HepG2 (cell line): ENCODE data around the gene CGNL1. TPM values are rescaled to one million over a fixed set of nuclear protein-coding genes. Genes with fewer than 3 reads are reported as not detected.
A peak's percentile ranks its signal among the peaks of the same experiment; 100 is the strongest.

Experiments used
- ATAC-seq: fragments of 200-7000 bp; cut with Tn5 transposase; 3 replicates; pipeline ENCODE4 v1.9.1; 2020; ENCODE audit warnings: mild to moderate bottlenecking, moderate library complexity
- Bru-seq: library from RNA; stranded (reverse); fragments of 400-500 nt; gene quantifications from one replicate; lab custom pipeline; 2021; lab: Mats Ljungman, UMichigan
- BruChase-seq, 2 experiments: library from RNA; stranded (reverse); fragments of 400-500 nt; gene quantifications; one replicate each; lab custom pipeline; 2021; lab: Mats Ljungman, UMichigan
- BruUV-seq: library from RNA; stranded (reverse); fragments of 400-500 nt; replicated peaks from 2 replicates; lab custom pipeline; 2021; lab: Mats Ljungman, UMichigan
- CTCF ChIA-PET: fragments of 300-600 bp; formaldehyde crosslinking; extraction: SDS; loops from one replicate; lab custom pipeline; 2021; ENCODE audit warnings: low total read pairs, inconsistent platforms, low intra/inter-chr PET ratio; lab: Yijun Ruan, JAX
- POLR2A ChIA-PET: fragments of 350-600 bp; sonication (Branson Sonifier 250); formaldehyde crosslinking; loops from one replicate; lab custom pipeline; 2020; ENCODE audit warnings: antibody characterized with exemption, inconsistent platforms; lab: Yijun Ruan, JAX
- DNase-seq: peaks from one replicate; pipeline ENCODE4 v3.0.0-alpha.2; 2015; ENCODE audit warnings: low spot score
- FAIRE-seq: peaks from 3 replicates; lab custom pipeline; 2011; peaks lifted over from hg19 to GRCh38; lab: Jason Lieb, UNC
- H2AFZ ChIP-seq: one replicate; pipeline ENCODE4 v1.6.1; 2011; ENCODE audit warnings: low read length, inconsistent platforms
- H3K27ac ChIP-seq: fragments of 300-600 bp; 3 replicates; pipeline ENCODE4 v1.8.0; 2011; ENCODE audit warnings: mixed run types, mild to moderate bottlenecking, mixed read lengths, low read length, inconsistent platforms; ENCODE audit not compliant: insufficient read depth; ENCODE audit errors: extremely low read length
- H3K27me3 ChIP-seq, 2 experiments: fragments of 200-600 bp in 1 of 2; 2 replicates in 1 of 2; 3 replicates in 1 of 2; pipeline versions ENCODE4 v1.6.0 to v1.8.0; 2011; ENCODE audit warnings: low read length in 2 of 2, mild to moderate bottlenecking in 2 of 2, moderate library complexity in 2 of 2, inconsistent platforms in 1 of 2; ENCODE audit not compliant: insufficient read depth in 2 of 2, control insufficient read depth in 1 of 2
- H3K36me3 ChIP-seq, 2 experiments: fragments of 200-600 bp in 1 of 2; replicated peaks in 1 of 2; 2 replicates in 1 of 2; 3 replicates in 1 of 2; pipeline versions ENCODE4 v1.5.1 to v1.8.0; 2011; ENCODE audit warnings: low read length in 2 of 2, inconsistent platforms in 1 of 2; ENCODE audit not compliant: insufficient read depth in 2 of 2, control insufficient read depth in 1 of 2
- H3K4me1 ChIP-seq: 2 replicates; pipeline ENCODE4 v1.5.1; 2012; ENCODE audit warnings: low read length, inconsistent platforms; ENCODE audit not compliant: insufficient read depth
- H3K4me2 ChIP-seq: 2 replicates; pipeline ENCODE4 v1.6.0; 2011; ENCODE audit warnings: low read depth, low read length, inconsistent platforms
- H3K4me3 ChIP-seq, 3 experiments: fragments of 200-600 bp in 1 of 3; sonication (generic), shearing (Covaris generic) in 1 of 3; replicated peaks in 1 of 3; 2 replicates each; pipeline ENCODE4 v1.5.1; 2011 to 2016; ENCODE audit warnings: low read length in 3 of 3, inconsistent platforms in 2 of 3, low read depth in 2 of 3, mild to moderate bottlenecking in 2 of 3, control low read depth in 1 of 3, mixed read lengths in 1 of 3; ENCODE audit not compliant: insufficient read depth in 1 of 3
- H3K79me2 ChIP-seq: one replicate; pipeline ENCODE4 v1.6.1; 2011; ENCODE audit warnings: low read length, inconsistent platforms; ENCODE audit not compliant: insufficient read depth
- H3K9ac ChIP-seq: 2 replicates; pipeline ENCODE4 v1.6.0; 2011; ENCODE audit warnings: mild to moderate bottlenecking, low read depth, low read length, inconsistent platforms; ENCODE audit not compliant: insufficient read depth
- H3K9me3 ChIP-seq: 2 replicates; pipeline ENCODE4 v1.5.1; 2012; ENCODE audit warnings: mild to moderate bottlenecking, low read length
- H4K20me1 ChIP-seq: 2 replicates; pipeline ENCODE4 v1.6.0; 2011; ENCODE audit warnings: inconsistent platforms, mild to moderate bottlenecking, low read length, moderate library complexity; ENCODE audit not compliant: insufficient read depth
- CBX2 ChIP-seq, 2 experiments: fragments of 200-600 bp in 1 of 2; sonication (generic); formaldehyde crosslinking in 1 of 2; IDR thresholded peaks; 2 replicates each; pipeline versions ENCODE4 v1.7.0 to v1.8.1; 2018 to 2022; ENCODE audit warnings: low read depth in 2 of 2, low read length in 1 of 2, mild to moderate bottlenecking in 1 of 2, missing genetic modification reagents in 1 of 2
- FOXJ3 ChIP-seq: sonication (generic); formaldehyde crosslinking; IDR thresholded peaks from 2 replicates; pipeline ENCODE4 v1.4.0; 2020; ENCODE audit warnings: missing genetic modification reagents, mild to moderate bottlenecking, borderline replicate concordance
- GABPB1 ChIP-seq: IDR thresholded peaks from 2 replicates; pipeline ENCODE4 v1.6.1; 2016; ENCODE audit warnings: mild to moderate bottlenecking, missing genetic modification reagents, moderate library complexity, missing compliant biosample characterization
- PHF8 ChIP-seq: sonication (generic); formaldehyde crosslinking; IDR thresholded peaks from 2 replicates; pipeline ENCODE4 v1.5.0; 2020; ENCODE audit warnings: missing genetic modification reagents
- POLR2A ChIP-seq, 2 experiments: IDR thresholded peaks; 2 replicates each; pipeline ENCODE4 v1.6.1; 2011; ENCODE audit warnings: low read depth in 2 of 2, low read length in 2 of 2, mild to moderate bottlenecking in 1 of 2, moderate library complexity in 1 of 2; ENCODE audit not compliant: insufficient read depth in 1 of 2
- RBFOX2 ChIP-seq: fragments of 200-400 bp; formaldehyde crosslinking; IDR thresholded peaks from 2 replicates; pipeline ENCODE4 v1.6.1; 2017; ENCODE audit warnings: low read depth, mild to moderate bottlenecking, low read length
- TBX3 ChIP-seq: fragments of 450-650 bp; IDR thresholded peaks from 2 replicates; pipeline ENCODE4 v1.6.1; 2017; ENCODE audit warnings: antibody characterized with exemption, mild to moderate bottlenecking, inconsistent platforms, borderline replicate concordance
- TCF7L2 ChIP-seq: IDR thresholded peaks from 2 replicates; pipeline ENCODE4 v1.6.1; 2011; ENCODE audit warnings: mild to moderate bottlenecking, low read depth, low read length, moderate library complexity
- WIZ ChIP-seq: sonication (generic); formaldehyde crosslinking; IDR thresholded peaks from 2 replicates; pipeline ENCODE4 v1.5.1; 2020; ENCODE audit warnings: mild to moderate bottlenecking, missing genetic modification reagents
- ZBTB14 ChIP-seq: sonication (generic); formaldehyde crosslinking; IDR thresholded peaks from 2 replicates; pipeline ENCODE4 v1.4.0; 2020; ENCODE audit warnings: missing genetic modification reagents
- ZBTB33 ChIP-seq: sonication (generic); formaldehyde crosslinking; IDR thresholded peaks from 2 replicates; pipeline ENCODE4 v1.4.0; 2020; ENCODE audit warnings: missing genetic modification reagents
- ZBTB38 ChIP-seq: sonication (generic); formaldehyde crosslinking; IDR thresholded peaks from 2 replicates; pipeline ENCODE4 v1.5.1; 2020; ENCODE audit warnings: mild to moderate bottlenecking, missing genetic modification reagents
- ZNF24 ChIP-seq: fragments of 450-650 bp; IDR thresholded peaks from 2 replicates; pipeline ENCODE4 v1.6.1; 2017; ENCODE audit warnings: antibody characterized with exemption, mild to moderate bottlenecking
- WGBS: methylation state at CpG from one replicate; pipeline ENCODE4 v1.1.6; 2017; ENCODE audit warnings: low lambda C conversion rate; 5-methylcytosine and 5-hydroxymethylcytosine counted together
- in situ Hi-C: cut with HindIII; loops from 2 replicates; pipeline ENCODE4 v1.10.0; 2017; ENCODE audit warnings: low pct_unique_long_range_greater_than_20kb; ENCODE audit not compliant: extremely low pct_ligation_motif_present
- intact Hi-C: fragments of 100-400 bp; cut with micrococcal nuclease; formaldehyde crosslinking; loops from one replicate; pipeline ENCODE4 v1.10.0; 2022; ENCODE audit not compliant: unreplicated experiment
- long read RNA-seq, 2 experiments: library from RNA in 1 of 2; library from polyadenylated mRNA in 1 of 2; stranded (forward) in 1 of 2; unstranded in 1 of 2; transcript quantifications; one replicate each; pipeline ENCODE4 v2.0.0, GENCODE V29; 2019 to 2022
- polyA minus RNA-seq, 3 experiments: library from RNA; depleted of rRNA, polyadenylated mRNA; stranded (reverse); fragments of >200 nt; gene quantifications; 2 replicates each; pipeline ENCODE4 v1.2.3, GENCODE V29; 2011; ENCODE audit warnings: low replicate concordance in 1 of 3
- polyA plus RNA-seq, 8 experiments: library from polyadenylated mRNA; depleted of rRNA in 3 of 8; stranded (reverse) in 7 of 8; unstranded in 1 of 8; fragments of >200 nt; fragmentation: Illumina TruSeq in 4 of 8; extraction: Trizol in 4 of 8; gene quantifications; 2 replicates each; pipeline versions ENCODE4 v1.2.1 to v1.2.3, GENCODE V29; 2011 to 2016; ENCODE audit warnings: low read depth in 4 of 8, missing spikeins in 1 of 8, mixed read lengths in 1 of 8; ENCODE audit not compliant: insufficient read depth in 1 of 8
- total RNA-seq, 5 experiments: library from RNA; depleted of rRNA; stranded (reverse); fragments of >200 nt; fragmentation: Illumina TruSeq; extraction: Trizol; gene quantifications; 2 replicates each; pipeline ENCODE4 v1.2.3, GENCODE V29; 2016; ENCODE audit warnings: low read depth in 1 of 5

CGNL1 gene
- 15.6 and 16.2 TPM in 2 replicates for total RNA-seq (2016; rRNA removed; fragmentation: Illumina TruSeq; extraction: Trizol)
- total RNA-seq (2016; cell fraction: cytosol; rRNA removed; fragmentation: Illumina TruSeq; extraction: Trizol; ENCODE audit: low read depth) = 7.7 and 9.4 TPM in 2 replicates
- total RNA-seq (2016; cell fraction: insoluble cytoplasmic fraction; rRNA removed; fragmentation: Illumina TruSeq; extraction: Trizol) = 14.2 and 15.2 TPM in 2 replicates
- total RNA-seq (2016; cell fraction: membrane; rRNA removed; fragmentation: Illumina TruSeq; extraction: Trizol) = 8.3 and 8.9 TPM in 2 replicates
- total RNA-seq (2016; cell fraction: nucleus; rRNA removed; fragmentation: Illumina TruSeq; extraction: Trizol) = 15.2 and 18.4 TPM in 2 replicates
- 5.6 and 6.2 TPM in 2 replicates for polyA plus RNA-seq (2011; rRNA removed)
- 3.3 and 4.1 TPM in 2 replicates for polyA plus RNA-seq (2011; cell fraction: cytosol; rRNA removed)
- 8.2 and 8.8 TPM in 2 replicates for polyA plus RNA-seq (2011; cell fraction: nucleus; rRNA removed)
- 5.6 and 8.0 TPM in 2 replicates for polyA plus RNA-seq (2012)
- polyA plus RNA-seq (2016; cell fraction: cytosol; fragmentation: Illumina TruSeq; extraction: Trizol; ENCODE audit: low read depth) = 0.40 and 0.80 TPM in 2 replicates
- polyA plus RNA-seq (2016; cell fraction: insoluble cytoplasmic fraction; fragmentation: Illumina TruSeq; extraction: Trizol; ENCODE audit: low read depth) = 10.1 and 12.1 TPM in 2 replicates
- polyA plus RNA-seq (2016; cell fraction: membrane; fragmentation: Illumina TruSeq; extraction: Trizol; ENCODE audit: low read depth) = 1.1 and 1.4 TPM in 2 replicates
- 16.9 and 17.7 TPM in 2 replicates for polyA plus RNA-seq (2016; cell fraction: nucleus; fragmentation: Illumina TruSeq; extraction: Trizol; ENCODE audit: insufficient read depth, low read depth)
- 12.1 TPM in 1 of 2 replicates, not detected in the other for polyA minus RNA-seq (2011; rRNA and poly(A)+ RNA removed; ENCODE audit: low replicate concordance)
- 7.9 and 9.0 TPM in 2 replicates for polyA minus RNA-seq (2011; cell fraction: cytosol; rRNA and poly(A)+ RNA removed)
- 17.5 and 18.3 TPM in 2 replicates for polyA minus RNA-seq (2011; cell fraction: nucleus; rRNA and poly(A)+ RNA removed)
- Bru-seq, nascent RNA = percentile 70 among the genes with signal in this experiment
- BruChase-seq, experiment 1, labeled RNA remaining after a 6-hour chase = percentile 70 among the genes with signal in this experiment
- percentile 67 among the genes with signal in this experiment for BruChase-seq, experiment 2, labeled RNA remaining after a 2-hour chase
- long read RNA-seq, experiment 1, partial matches to known transcripts = 4 of 6 reads
- long read RNA-seq, experiment 1, other reads (novel, unspliced or antisense) = 2 of 6 reads
- long read RNA-seq, experiment 2, partial matches to known transcripts = 3 of 35 reads
- long read RNA-seq, experiment 2, other reads (novel, unspliced or antisense) = 32 of 35 reads

DNA sequence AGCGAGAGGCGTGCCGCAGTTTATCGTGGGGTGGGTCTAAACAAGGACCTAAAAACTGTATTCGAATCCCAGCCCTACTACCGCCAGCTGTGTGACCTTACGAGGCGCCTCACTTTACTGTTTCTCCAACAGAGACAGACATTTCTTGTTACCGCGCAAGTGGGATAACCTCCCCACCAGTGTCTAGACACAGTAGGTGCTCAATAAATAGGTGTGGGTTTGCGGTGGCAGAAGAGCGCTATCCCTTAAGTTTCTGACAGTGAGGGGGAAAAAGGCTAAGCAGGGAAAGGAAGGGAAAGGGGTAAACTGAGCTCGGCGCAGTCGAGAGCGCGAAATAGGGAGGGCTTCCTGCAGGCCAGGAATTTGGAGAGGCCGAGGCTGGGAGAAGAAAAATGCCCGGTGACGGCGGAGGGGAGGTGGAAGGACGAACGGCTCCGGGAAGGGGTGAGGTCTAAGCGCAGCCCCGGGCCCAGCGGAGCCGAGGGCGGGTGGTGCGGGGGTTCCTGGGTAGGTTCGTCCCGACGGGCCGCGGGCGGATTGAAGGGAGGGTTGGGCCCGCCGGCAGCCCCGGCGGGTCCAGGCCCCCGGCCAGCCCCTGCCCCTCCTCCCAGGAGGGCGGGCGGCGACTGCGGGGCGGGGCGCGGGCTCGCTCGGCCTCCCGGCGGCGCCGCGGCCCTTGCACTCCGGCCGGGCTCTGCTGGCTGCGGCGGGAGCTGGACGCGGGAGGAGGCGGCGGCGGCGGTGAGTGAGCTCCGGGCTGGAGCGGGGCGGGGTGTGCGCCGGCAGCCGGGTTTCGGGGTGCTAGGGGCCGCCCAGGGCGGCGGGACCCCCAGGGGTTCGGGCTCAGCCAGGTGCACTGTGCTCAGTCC lies at the start of gene CGNL1:
TSS of gene CGNL1 (plus strand) at position 679 of the 869 bp plus-strand sequence. CDS start 61,495 bp downstream, outside the sequence.
- H3K9me3 ChIP-seq = no peaks in the 10 kb centered on the region
- H3K4me2 ChIP-seq = peak within 1 kb of the TSS; percentile 89
- H3K4me1 ChIP-seq = peaks cover 53% of the 10 kb centered on the region
- intact Hi-C loops = loop anchor here (5.0 to 10.0 kb wide), 2 partner anchors 34 to 59 kb away; no protein-coding TSS in a partner anchor
- H3K79me2 ChIP-seq = peaks cover 4% of the 10 kb centered on the region
- no peaks in the 10 kb centered on the region for H3K36me3 ChIP-seq
- H4K20me1 ChIP-seq = no peaks in the 10 kb centered on the region
- H3K9ac ChIP-seq = peak within 1 kb of the TSS; percentile 70
- POLR2A ChIA-PET = interaction anchor here (0.8 to 1.3 kb wide), 5 partner anchors 10 to 121 kb away, joined by 3 to 8 read pairs (median 5); no protein-coding TSS in a partner anchor
- peak within 1 kb of the TSS; percentile 67 to 85 (median 76) for H3K4me3 ChIP-seq
- peak within 1 kb of the TSS; percentile 55 for H3K27ac ChIP-seq
- CTCF ChIA-PET = interaction anchor here (2.4 kb wide), 1 partner anchor 151 kb away, joined by 5 read pairs; no protein-coding TSS in a partner anchor
- FAIRE-seq (no peak), ATAC-seq (peak; percentile 89), DNase-seq (peak; percentile 14)
- H2AFZ ChIP-seq = peak within 1 kb of the TSS; percentile 46
- in situ Hi-C loops = no loop called here
- no TSS peak for BruUV-seq
- 50% methylated on average over 28 of the region's 76 CpGs for WGBS
- H3K27me3 ChIP-seq = peaks cover 3 to 12% of the 10 kb centered on the region in 2 experiments; a peak in 2 of 5 replicates
- no peak for TF ChIP-seq FOXJ3
- TF ChIP-seq CBX2 (IDR thresholded peaks at IDR 0.05; ENCODE audit: low read depth, low read length) = no peak
- TF ChIP-seq CBX2 (CRISPR knock-in tag; IDR thresholded peaks at IDR 0.05; ENCODE audit: low read depth) = no peak
- peak; percentile 71; the same call in 1 of the 2 replicates for TF ChIP-seq RBFOX2
- TF ChIP-seq TCF7L2 = no peak
- TF ChIP-seq ZBTB38 = 0 out of 2 replicates have a peak, but pooled peaks have one; percentile 34
- TF ChIP-seq WIZ = no peak
- peak; percentile 25; the same call in 1 of the 2 replicates for TF ChIP-seq GABPB1
- TF ChIP-seq ZBTB14 (CRISPR knock-in tag) = no peak
- peak; percentile 65 for TF ChIP-seq ZBTB33 (CRISPR knock-in tag)
- TF ChIP-seq POLR2A (IDR thresholded peaks at IDR 0.05; ENCODE audit: insufficient read depth in 1 of 2, low read depth in 2 of 2, low read length in 2 of 2) = peak in 1 of 2 experiments; percentile 50; a peak in 2 of 4 replicates
- TF ChIP-seq ZNF24 = no peak
- no peak for TF ChIP-seq TBX3
- TF ChIP-seq PHF8 (CRISPR knock-in tag) = peak; percentile 36; the same call in 1 of the 2 replicates
